NCI-H1436 (cell line): ENCODE results near the gene ACE.
"Not testable (repeated sequence)": the region's sequence is repeated elsewhere in the genome, so short reads cannot be mapped to it uniquely, and the experiment has no call there.

Source experiments
- DNase-seq: peaks from one replicate; lab custom pipeline; 2025; lab: John Stamatoyannopoulos, UW

ACE gene

GRCh38 chr17:63444457-63444856, 32.4 kb upstream of the ACE start:
- no peak for DNase-seq

DNA sequence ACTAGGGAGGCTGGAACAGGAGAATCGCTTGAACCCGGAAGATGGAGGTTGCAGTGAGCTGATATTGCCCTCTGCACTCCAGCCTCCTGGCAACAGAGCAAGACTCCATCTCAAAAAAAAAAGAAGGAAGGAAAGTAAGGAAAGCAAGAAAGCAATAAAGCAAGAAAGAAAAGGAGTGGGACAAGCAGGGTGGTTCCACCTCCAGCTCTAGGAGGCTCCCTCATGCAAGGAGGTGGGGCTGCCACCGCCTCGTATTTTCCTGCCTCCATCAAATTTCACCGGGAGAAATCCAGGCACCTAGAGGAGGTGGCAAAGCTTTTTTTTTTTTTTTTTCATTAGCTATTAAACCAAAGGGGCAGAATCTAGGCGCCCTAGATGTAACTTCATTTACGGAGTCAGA, 31.8 kb upstream of the ACE start:
- no peak for DNase-seq

GRCh38 chr17:63445571-63445953, 31.3 kb upstream of the ACE start:
- no peak for DNase-seq

DNA sequence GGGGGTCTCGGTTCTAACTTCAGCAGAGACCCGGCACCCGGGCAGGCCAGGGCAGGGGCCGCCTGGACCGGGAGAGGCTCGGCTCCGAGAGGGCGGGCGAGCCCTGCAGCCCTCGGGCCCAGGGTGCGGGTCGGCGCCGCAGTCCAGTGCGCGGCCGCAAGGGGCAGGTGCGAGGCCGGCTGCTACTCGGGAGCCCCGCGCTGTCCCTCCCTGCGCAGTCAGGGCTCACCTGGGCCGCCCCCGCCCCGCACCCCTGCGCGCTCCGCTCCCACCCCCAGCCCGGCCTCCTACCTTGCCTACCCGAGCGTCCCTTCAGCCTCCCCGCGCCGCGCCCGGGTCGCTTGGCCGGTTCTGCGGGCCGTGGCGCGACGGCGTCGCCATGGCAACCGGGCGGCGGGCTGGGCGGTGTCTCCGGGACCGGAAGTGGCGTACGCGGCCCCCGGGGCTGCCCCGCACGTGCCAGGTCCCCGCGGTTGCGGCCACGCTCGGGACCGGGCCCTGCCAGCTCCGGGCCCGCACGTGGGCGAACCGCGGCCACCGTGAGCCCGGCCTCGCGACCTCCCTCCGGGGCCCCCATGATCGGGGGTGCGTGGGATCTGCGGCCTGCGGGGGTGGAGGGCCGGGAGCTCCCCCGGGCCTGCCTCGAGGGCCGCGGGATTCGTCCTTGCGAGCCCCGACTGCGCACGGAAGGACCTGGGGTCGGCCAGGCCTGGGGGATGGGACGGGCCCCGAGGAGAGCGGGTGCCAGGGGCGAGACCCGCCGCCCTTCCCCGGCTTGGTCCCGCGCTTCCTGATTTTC, 30.7 kb upstream of the ACE start, which contains the start of gene CYB561:
Gene CYB561 (minus strand): TSS at position 353 of the 799 bp plus-strand sequence. CDS start 8,759 bp downstream, outside the sequence.
- DNase-seq, result peak; percentile 68

DNA sequence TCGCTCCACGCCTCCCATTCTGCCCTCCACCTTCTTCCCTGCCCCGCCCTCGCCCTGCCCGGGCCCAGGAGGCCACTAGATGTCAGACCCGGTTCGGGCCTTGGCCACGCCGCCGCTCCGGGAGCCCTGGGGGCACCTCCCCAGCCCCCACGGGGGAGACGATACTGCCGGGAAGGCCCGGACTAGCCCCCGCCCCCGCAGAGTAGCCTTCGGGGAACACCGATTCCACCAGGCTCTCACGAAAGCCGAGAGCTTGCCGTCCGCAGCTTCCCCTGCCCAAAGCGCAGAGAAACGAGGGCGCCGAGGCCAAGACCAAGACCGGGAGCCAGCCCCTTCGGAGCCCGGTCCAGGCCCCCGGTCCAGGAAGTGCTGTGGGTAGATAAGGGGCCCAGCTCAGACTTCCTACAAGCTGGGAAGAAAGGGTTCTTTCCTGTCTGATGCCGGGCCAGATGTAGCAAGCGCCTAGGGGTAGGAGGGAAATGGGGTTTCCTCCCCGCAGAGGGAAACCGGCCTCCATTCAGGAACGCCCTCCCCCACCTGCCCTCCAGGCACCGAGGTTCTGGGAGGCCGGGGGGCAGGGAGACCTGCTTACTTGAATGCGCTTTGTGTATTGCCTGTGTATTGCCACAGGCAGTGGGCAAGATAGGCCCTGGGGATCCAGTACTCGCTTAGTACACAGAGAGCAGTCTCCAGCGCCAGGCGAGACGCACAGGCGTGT, 29.9 kb upstream of the ACE start:
- peak; percentile 81 for DNase-seq

GRCh38 chr17:63447471-63448009, 29.3 kb upstream of the ACE start:
- DNase-seq, result no peak

- no peak for DNase-seq
These were observed 28.2 kb upstream of the ACE start for GRCh38 chr17:63448655-63449054.

GRCh38 chr17:63450551-63450950, 26.3 kb upstream of the ACE start:
- DNase-seq, result no peak

DNA sequence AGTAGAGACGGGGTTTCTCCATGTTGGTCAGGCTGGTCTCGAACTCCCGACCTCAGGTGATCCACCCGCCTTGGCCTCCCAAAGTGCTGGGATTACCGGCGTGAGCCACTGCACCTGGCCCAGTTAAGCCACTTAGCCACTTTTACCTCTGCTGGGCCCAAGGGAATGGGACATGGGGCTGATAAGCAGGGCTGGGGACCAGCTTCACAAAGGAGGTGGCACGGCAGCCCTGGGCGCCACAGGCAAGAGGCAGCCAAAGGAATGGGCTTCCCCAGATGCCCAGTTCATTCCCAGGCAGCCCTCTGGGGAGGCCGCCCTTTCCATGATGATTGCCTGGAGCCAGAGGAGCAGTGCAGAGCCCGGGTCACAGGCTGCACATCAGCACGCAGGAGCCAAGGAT, 25.7 kb upstream of the ACE start:
- no peak for DNase-seq

DNA sequence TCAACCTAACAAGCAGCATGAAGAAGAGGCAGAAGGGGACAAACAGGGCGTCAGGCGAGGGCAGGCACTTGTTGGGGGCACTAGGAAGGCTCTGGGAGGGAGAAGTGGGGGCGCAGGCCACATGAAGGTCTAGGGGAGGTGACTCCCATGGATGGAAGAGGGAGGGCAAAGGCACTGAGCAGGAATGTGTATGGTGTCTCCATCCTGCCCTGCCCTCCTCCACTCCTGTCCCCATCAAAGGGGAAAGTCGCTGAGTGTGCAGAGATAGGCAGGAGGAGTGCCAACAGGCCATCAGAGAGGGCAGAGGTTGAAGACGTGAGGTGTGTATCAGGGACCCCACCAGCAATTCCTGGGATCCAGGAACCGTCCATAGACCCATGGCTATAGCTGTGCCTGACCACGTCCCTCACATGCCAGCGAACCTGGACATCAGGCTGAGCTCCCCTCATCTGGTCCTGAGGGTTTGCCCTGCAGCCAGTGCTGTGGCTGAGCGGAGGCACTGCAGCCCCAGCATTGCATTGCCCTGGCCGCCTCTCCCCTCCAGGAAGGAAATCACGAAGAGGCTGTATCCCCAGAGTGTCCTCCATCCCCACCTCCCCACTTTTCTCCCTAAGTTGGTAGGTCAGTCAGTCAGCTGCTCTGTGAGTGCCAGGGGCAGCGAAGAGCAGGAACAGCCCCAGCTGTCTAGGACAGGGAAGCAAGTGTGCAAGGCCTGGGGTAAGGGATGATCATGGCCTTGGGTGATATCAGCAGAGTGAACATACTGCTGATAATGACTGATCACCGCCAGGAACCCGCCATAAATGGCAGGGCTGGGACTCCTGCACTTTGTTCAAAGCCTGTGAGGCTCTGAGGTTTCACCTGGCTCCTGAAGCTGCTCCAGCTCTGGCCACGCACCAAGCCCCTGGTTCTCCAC, 24.6 kb upstream of the ACE start:
- no peak for DNase-seq

- no peak for DNase-seq
These were observed 23.8 kb upstream of the ACE start for GRCh38 chr17:63452962-63453551.

DNA sequence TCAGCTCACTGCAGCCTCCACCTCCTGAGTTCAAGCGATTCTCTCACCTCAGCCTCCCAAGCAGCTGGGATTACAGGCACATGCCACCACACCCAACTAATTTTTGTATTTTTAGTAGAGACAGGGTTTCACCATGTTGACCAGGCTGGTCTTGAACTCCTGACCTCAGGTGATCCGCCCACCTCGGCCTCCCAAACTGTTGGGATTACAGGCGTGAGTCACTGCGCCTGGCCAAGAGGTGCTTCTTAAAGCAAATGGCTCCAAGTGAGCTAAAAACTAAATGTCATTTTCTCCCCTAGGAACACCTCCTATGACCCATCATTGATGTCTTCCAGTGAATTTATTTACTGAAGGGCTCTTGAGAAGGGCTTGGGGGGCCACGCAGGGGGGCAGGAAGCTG, 22.5 kb upstream of the ACE start:
- not testable (repeated sequence) for DNase-seq

- no peak for DNase-seq
These were observed 21.9 kb upstream of the ACE start for GRCh38 chr17:63454915-63455314.

- no peak for DNase-seq
These were observed 21.4 kb upstream of the ACE start for GRCh38 chr17:63455417-63455816.

GRCh38 chr17:63458478-63458877, 18.4 kb upstream of the ACE start:
- DNase-seq, result no peak

DNA sequence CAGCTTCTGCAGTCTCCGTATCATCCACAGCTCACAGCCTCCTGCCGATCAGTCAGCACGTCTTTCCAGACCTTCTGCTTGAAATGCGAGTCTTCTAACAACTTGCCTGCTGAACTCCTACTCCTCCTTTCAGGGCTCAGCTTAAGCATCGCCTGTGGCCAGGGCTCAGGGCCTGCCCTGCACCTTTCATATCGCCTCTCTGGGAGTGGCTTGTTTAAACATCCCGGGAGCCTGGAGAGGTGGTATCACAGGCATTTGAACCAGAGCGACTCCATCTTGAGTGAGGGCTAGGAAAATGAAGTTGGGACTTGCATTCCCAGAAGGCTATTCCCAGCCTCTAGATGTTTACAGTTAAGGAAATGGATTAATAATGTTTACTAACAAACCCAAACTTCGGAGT, 16.8 kb upstream of the ACE start:
- no peak for DNase-seq

- DNase-seq, result no peak
These were observed 13.1 kb upstream of the ACE start for GRCh38 chr17:63463771-63464170.

DNA sequence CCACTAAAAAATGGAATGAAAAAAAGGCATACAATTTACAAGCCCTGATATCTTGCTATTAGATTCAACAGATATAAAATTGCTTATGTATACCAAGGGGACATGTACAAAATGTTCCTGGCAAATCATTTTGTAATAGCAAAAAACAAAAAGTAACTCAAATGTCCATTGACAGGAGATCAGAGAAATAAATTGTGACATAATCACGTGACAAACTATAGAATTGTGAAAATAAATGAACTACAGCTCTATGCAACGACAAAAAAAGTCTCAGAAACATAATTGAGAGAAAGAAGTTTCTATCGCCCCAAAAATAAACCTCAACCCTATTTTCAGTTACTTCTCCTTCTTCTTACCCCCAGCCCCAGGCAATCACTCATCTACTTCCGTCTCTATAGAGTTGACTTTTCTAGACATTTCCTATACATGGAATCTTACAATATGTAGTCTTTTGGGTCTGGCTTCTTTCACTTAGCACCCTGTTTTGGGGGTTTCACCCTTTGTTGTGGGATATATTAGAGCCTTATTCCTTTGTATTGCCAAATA, 12.1 kb upstream of the ACE start:
- no peak for DNase-seq

GRCh38 chr17:63468099-63468498, 8.8 kb upstream of the ACE start:
- not testable (repeated sequence) for DNase-seq

- no peak for DNase-seq
These were observed 2.7 kb upstream of the ACE start for GRCh38 chr17:63474174-63474573.
